Transverse colon (tissue), 4 donors: ENCODE data around the gene SLC9A4. TPM values are rescaled to one million over a fixed set of nuclear protein-coding genes. Genes with fewer than 3 reads are reported as not detected.

Experiments
- DNase-seq: peaks from one replicate; pipeline ENCODE4 v3.0.0-alpha.2; 2019
- H3K27ac ChIP-seq, 4 donors: fragments of 200-600 bp; sonication (generic); 2 replicates each; pipeline ENCODE4 v1.5.1; 2016 to 2018; ENCODE audit warnings: inconsistent platforms in 4 of 4
- H3K27me3 ChIP-seq: fragments of 200-600 bp; sonication (generic); 2 replicates; pipeline ENCODE4 v1.5.1; 2017; ENCODE audit warnings: inconsistent platforms
- H3K36me3 ChIP-seq, 4 donors: fragments of 200-600 bp; sonication (generic); 2 replicates each; pipeline ENCODE4 v1.5.1; 2017 to 2019; ENCODE audit warnings: inconsistent platforms in 4 of 4
- H3K4me1 ChIP-seq, 4 donors: fragments of 200-600 bp; sonication (generic); 2 replicates each; pipeline ENCODE4 v1.5.1; 2017 to 2020; ENCODE audit warnings: inconsistent platforms in 4 of 4
- H3K4me3 ChIP-seq, 4 donors: fragments of 200-600 bp; sonication (generic); 1 replicate in 1 of 4; 2 replicates in 3 of 4; pipeline versions ENCODE4 v1.5.1 to v1.6.1; 2017 to 2019; ENCODE audit warnings: inconsistent platforms in 4 of 4
- H3K9me3 ChIP-seq, 2 donors: fragments of 200-600 bp; sonication (generic); 2 replicates each; pipeline ENCODE4 v1.5.1; 2017 to 2019; ENCODE audit warnings: inconsistent platforms in 2 of 2
- CTCF ChIP-seq, 5 experiments: fragments of 200-600 bp in 3 of 5; fragments of 450-650 bp in 2 of 5; sonication (generic) in 3 of 5; IDR thresholded peaks; 1 replicate in 2 of 5; 2 replicates in 3 of 5; pipeline ENCODE4 v1.5.1; 2016 to 2017; ENCODE audit warnings: antibody characterized with exemption in 5 of 5, inconsistent platforms in 3 of 5, mild to moderate bottlenecking in 2 of 5, moderate library complexity in 1 of 5
- EP300 ChIP-seq: sonication (generic); formaldehyde crosslinking; IDR thresholded peaks from one replicate; pipeline ENCODE4 v1.6.1; 2017; ENCODE audit warnings: antibody characterized with exemption, low read depth
- POLR2A ChIP-seq: fragments of 450-650 bp; IDR thresholded peaks from one replicate; pipeline ENCODE4 v1.6.1; 2016; ENCODE audit warnings: antibody characterized with exemption, mild to moderate bottlenecking, moderate library complexity
- POLR2AphosphoS5 ChIP-seq, 3 donors: sonication (generic); formaldehyde crosslinking; IDR thresholded peaks; one replicate each; pipeline ENCODE4 v1.6.1; 2016; ENCODE audit warnings: antibody characterized with exemption in 3 of 3
- WGBS, 2 donors: methylation state at CpG; one replicate each; pipeline ENCODE4 v1.1.5; 2018; ENCODE audit warnings: low coverage in 1 of 2; 5-methylcytosine and 5-hydroxymethylcytosine counted together
- in situ Hi-C, 4 donors: fragments of 200-750 bp; cut with MboI; loops; one replicate each; pipeline versions ENCODE4 v1.15.0 to v1.15.1; 2017; ENCODE audit warnings: low sequenced_read_pairs in 3 of 4, low pct_ligation_motif_present in 1 of 4, low pct_unique_long_range_greater_than_20kb in 1 of 4
- intact Hi-C: fragments of 100-400 bp; cut with DNase I; formaldehyde crosslinking; loops from one replicate; pipeline ENCODE4 v1.15.1; 2023; ENCODE audit warnings: low total_unique reads
- total RNA-seq, 4 donors: library from RNA; depleted of rRNA; stranded (reverse); fragments of >200 nt; gene quantifications; one replicate each; pipeline ENCODE4 v1.1.0, GENCODE V29; 2016

Gene SLC9A4
- total RNA-seq, 4 donors from 2014 or later: not detected

DNA sequence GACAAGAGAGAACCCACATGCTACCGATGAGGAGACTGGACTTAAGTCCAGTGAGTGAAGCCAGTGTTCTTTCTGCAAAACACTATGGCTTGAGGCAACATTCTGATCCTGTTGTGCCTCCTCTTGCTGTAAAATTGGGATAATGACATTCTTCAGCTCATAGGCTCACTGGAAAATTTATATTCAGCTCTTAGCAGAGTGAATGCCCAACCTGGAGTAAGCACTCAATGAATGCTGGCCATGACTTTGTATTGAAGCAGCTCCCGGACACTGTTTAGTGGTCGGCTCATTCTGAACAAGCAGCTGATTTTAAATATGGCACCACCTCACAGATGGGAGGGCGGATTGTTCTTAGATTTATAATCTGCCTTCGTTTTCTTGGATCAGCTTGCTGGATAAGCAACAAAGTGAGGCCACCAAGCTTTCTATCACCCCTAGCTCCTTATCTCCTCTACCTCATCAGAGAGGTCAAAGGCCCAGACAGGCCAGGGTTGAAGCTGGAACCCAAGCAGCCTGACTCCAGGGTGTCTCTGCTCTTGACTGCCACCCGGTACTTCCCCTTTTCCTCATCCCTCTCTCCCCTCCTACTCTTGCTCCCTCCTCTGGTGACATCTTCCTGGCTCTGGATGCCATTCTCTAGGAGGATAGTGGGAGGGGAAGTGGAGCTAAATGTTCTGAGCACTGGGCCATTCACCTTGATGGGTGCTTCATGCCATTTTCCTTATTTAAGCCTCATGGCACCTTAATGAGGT is 11.5 kb downstream of the SLC9A4 start:
- Histone ChIP-seq H3K4me1 (peaks cover 0 to 7% (median 0%) of the 10 kb centered on the region in 4 donors), H3K27me3 (no peaks in the 10 kb centered on the region), H3K27ac (no peak overlapping the region), H3K9me3 (no peaks in the 10 kb centered on the region), H3K4me3 (no peak overlapping the region), H3K36me3 (no peaks in the 10 kb centered on the region)
- DNase-seq: no peak
- intact Hi-C loops (loop anchor here (5.0 kb wide), 1 partner anchor 1148 kb away; no protein-coding TSS in a partner anchor), in situ Hi-C loops (no loop called here)
- TF ChIP-seq POLR2AphosphoS5 (IDR thresholded peaks at IDR 0.05) (no peak), EP300 (no peak), CTCF (IDR thresholded peaks at IDR 0.05) (no peak), POLR2A (no peak)
- 81 to 83% methylated on average over 3 to 6 of the region's 6 CpGs for WGBS, 2 donors

DNA sequence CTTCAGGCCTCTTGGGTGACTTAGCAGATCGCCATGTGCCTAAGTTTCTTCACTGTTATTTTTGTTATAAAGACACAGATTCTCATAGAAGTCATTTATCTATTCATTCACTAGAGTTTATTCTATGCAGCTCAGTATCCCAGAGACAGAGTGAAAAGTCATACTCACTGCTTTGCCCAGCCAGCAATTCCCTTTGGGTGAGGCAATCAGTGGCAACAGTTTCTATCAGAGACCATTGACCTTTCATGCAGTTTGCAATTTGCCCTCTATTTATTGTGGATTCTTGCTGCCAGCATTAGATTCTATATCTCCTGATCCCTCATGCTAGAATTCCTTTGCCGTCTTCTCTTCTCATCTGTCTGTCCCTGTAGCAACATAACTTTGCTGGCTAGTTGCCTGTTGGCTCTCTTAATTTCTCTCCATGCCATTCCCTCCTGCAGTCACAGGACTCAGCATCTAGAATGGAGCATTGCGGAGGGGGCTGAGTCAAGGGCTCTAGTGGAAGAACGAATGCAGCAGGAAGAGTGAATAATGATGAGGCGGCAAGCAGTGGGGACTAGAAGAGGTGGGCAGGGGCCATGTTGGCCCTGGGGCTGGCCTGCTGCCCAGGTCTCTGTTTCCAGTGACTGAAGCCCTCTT is 12.2 kb downstream of the SLC9A4 start:
- in situ Hi-C loops (no loop called here), intact Hi-C loops (loop anchor here (5.0 kb wide), 1 partner anchor 1147 kb away; no protein-coding TSS in a partner anchor)
- peaks cover 0 to 7% (median 0%) of the 10 kb centered on the region in 4 donors for H3K4me1 ChIP-seq
- TF ChIP-seq CTCF (IDR thresholded peaks at IDR 0.05) (no peak), POLR2A (no peak), POLR2AphosphoS5 (IDR thresholded peaks at IDR 0.05) (no peak), EP300 (no peak)
- H3K27me3 ChIP-seq: no peaks in the 10 kb centered on the region
- DNase-seq: no peak
- H3K4me3 ChIP-seq: no peak overlapping the region
- no peaks in the 10 kb centered on the region for H3K9me3 ChIP-seq
- no peaks in the 10 kb centered on the region for H3K36me3 ChIP-seq
- WGBS, 2 donors: 80 to 86% methylated on average over 4 to 5 of the region's 5 CpGs
- H3K27ac ChIP-seq: no peak overlapping the region

DNA sequence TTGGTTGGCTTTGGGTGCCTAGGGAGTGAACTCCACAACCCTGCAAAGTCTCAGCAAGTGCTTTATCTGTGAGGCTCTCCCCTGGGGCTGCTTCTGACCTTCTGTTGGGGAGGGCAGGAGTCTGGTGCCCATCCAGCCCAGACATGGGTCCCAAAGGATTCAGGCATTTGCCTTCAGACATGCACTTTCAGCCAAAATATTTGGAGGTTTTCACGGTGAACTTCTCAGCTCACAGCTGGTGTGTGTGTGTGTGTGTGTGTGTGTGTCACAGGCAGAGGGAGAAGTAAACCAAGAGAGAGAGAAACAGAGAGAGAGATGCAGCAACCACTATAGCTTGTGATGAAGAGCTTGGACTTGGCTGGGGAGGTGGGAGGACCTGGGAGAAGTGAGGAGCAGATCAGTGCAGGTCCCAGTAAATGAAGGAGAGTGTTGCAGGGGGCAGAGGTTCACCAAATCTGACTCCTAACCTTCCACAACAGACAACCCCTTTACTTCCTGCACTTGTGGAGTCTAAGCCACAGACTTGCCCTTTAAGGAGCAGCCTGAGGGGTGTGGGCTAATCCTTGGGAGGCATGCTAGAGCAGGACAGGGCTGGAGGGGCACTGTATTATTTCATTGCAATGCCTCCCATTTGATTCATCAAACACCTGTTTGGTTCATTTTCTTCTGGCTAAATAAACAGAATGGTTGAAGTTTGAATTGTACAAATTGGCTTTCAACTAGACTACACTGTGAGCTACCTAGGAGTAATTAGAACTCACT is 14.1 kb downstream of the SLC9A4 start:
- H3K9me3 ChIP-seq: no peaks in the 10 kb centered on the region
- WGBS, 2 donors: 88% methylated on average over 1 of the region's 1 CpG; no CpG with 5 or more reads in 1 of the 2 donors
- intact Hi-C loops: loop anchor here (5.0 kb wide), 1 partner anchor 1145 kb away; no protein-coding TSS in a partner anchor

More for the DNA sequence above, 14.1 kb downstream of the SLC9A4 start:
- no peak for DNase-seq
- Histone ChIP-seq H3K4me3 (no peak overlapping the region), H3K27me3 (no peaks in the 10 kb centered on the region), H3K4me1 (peaks cover 0 to 7% (median 0%) of the 10 kb centered on the region in 4 donors), H3K36me3 (no peaks in the 10 kb centered on the region), H3K27ac (no peak overlapping the region)
- no peak for TF ChIP-seq CTCF (IDR thresholded peaks at IDR 0.05)
- TF ChIP-seq POLR2AphosphoS5 (IDR thresholded peaks at IDR 0.05): no peak
- no peak for TF ChIP-seq EP300
- no peak for TF ChIP-seq POLR2A
- in situ Hi-C loops: no loop called here
